Nephron (organoid): ENCODE results near the gene CFAP92.
A peak's percentile ranks its signal among the peaks of the same experiment; 100 is the strongest.

Source experiments
- H3K27ac Mint-ChIP-seq, 3 experiments: 2 replicates each; pipeline ENCODE4 v1.8.0; 2020; ENCODE audit warnings: mixed read lengths in 3 of 3, mild to moderate bottlenecking in 2 of 3, moderate library complexity in 1 of 3
- H3K27me3 Mint-ChIP-seq: 2 replicates; pipeline ENCODE4 v1.8.0; 2021; ENCODE audit warnings: low read depth, mild to moderate bottlenecking, moderate library complexity, mixed read lengths
- H3K36me3 Mint-ChIP-seq: 2 replicates; pipeline ENCODE4 v1.8.0; 2020; ENCODE audit warnings: low read depth, mixed read lengths
- H3K4me1 Mint-ChIP-seq: 2 replicates; pipeline ENCODE4 v1.8.0; 2020; ENCODE audit warnings: mixed read lengths
- H3K4me3 Mint-ChIP-seq, 3 experiments: 2 replicates each; pipeline ENCODE4 v1.8.0; 2020; ENCODE audit warnings: mild to moderate bottlenecking in 3 of 3, mixed read lengths in 3 of 3, moderate library complexity in 2 of 3
- H3K9me3 Mint-ChIP-seq: 2 replicates; pipeline ENCODE4 v1.8.0; 2020; ENCODE audit warnings: mixed read lengths
- TF ChIP-seq, protein P1 (sequence below), 3 experiments: fragments of 200-600 bp; sonication (generic); IDR thresholded peaks; one replicate each; pipeline ENCODE4 v1.5.0; 2021; ENCODE audit warnings: antibody characterized with exemption in 3 of 3; ENCODE audit not compliant: unreplicated experiment in 3 of 3

Gene CFAP92

DNA sequence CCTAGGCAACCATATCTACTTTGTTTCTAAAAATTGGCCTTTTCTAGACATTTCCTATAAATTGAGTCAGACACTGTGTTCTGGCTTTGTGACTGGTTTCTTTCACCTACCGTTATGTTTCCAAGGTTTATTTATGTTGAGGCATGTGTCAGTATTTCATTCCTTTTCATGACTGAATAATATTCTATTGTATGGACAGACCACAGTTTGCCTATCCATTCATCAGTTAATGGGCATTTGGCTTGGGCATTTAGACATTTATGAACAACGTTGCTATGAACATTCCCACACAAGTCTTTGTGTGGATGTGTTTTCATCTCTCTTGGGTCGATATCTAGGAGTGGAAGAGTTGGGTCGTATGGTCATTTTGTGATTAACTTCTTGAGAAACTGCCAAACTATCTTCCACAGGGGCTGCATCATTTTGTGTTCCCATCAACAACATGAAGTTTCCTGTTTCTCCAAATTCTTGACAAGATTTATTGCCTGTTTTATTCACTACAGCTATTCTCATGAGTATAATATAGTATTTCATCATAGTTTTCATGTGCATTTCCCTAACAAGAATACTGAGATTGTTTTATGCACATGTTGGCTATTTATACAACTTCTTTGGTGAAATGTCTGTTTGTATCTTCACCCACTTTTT is 3.7 kb upstream of the CFAP92 start:
- Mint-ChIP-seq H3K36me3 (no peaks in the 10 kb centered on the region), H3K9me3 (no peaks in the 10 kb centered on the region), H3K4me1 (peaks cover 36% of the 10 kb centered on the region), H3K4me3 (peak overlapping the region in 1 of 3 experiments; percentile 29), H3K27ac (peak overlapping the region in 2 of 3 experiments; percentile 54 to 75), H3K27me3 (peaks cover 79% of the 10 kb centered on the region)
- TF ChIP-seq, protein P1, sequence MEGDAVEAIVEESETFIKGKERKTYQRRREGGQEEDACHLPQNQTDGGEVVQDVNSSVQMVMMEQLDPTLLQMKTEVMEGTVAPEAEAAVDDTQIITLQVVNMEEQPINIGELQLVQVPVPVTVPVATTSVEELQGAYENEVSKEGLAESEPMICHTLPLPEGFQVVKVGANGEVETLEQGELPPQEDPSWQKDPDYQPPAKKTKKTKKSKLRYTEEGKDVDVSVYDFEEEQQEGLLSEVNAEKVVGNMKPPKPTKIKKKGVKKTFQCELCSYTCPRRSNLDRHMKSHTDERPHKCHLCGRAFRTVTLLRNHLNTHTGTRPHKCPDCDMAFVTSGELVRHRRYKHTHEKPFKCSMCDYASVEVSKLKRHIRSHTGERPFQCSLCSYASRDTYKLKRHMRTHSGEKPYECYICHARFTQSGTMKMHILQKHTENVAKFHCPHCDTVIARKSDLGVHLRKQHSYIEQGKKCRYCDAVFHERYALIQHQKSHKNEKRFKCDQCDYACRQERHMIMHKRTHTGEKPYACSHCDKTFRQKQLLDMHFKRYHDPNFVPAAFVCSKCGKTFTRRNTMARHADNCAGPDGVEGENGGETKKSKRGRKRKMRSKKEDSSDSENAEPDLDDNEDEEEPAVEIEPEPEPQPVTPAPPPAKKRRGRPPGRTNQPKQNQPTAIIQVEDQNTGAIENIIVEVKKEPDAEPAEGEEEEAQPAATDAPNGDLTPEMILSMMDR (IDR thresholded peaks at IDR 0.05; ENCODE audit: unreplicated experiment in 3 of 3), result no peak

GRCh38 chr3:128996726-128997125 is 2.9 kb upstream of the CFAP92 start:
- Mint-ChIP-seq H3K4me1 (peaks cover 35% of the 10 kb centered on the region), H3K4me3 (no peak overlapping the region), H3K27ac (no peak overlapping the region), H3K36me3 (no peaks in the 10 kb centered on the region), H3K27me3 (peaks cover 76% of the 10 kb centered on the region), H3K9me3 (no peaks in the 10 kb centered on the region)
- TF ChIP-seq, protein P1 (IDR thresholded peaks at IDR 0.05; ENCODE audit: unreplicated experiment in 3 of 3), result no peak

DNA sequence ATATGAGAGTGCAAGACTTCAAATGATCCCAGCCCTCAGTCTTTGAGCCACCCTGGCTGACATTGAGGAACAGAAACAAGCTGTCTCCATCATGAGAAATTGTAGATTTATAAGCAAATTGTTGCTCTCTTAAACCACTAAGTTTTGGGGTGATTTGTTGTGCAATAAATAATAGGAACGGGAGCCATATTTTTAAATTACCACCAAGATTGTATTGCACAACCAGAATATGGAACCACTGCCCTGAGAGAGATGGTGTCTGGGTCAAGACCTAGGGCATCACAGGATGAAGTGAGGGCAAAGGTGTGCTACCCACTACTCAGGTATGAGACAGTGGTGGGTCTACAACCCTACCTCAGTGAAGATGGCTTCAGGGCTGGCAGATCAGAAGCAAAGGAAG is 2.3 kb upstream of the CFAP92 start:
- no peaks in the 10 kb centered on the region for H3K9me3 Mint-ChIP-seq

GRCh38 chr3:128995737-128996136 is 1.9 kb upstream of the CFAP92 start:
- Mint-ChIP-seq H3K27ac (no peak overlapping the region), H3K27me3 (peaks cover 81% of the 10 kb centered on the region), H3K4me3 (peak overlapping the region in 1 of 3 experiments; percentile 42), H3K36me3 (no peaks in the 10 kb centered on the region), H3K4me1 (peaks cover 35% of the 10 kb centered on the region), H3K9me3 (no peaks in the 10 kb centered on the region)
- TF ChIP-seq, protein P1 (IDR thresholded peaks at IDR 0.05; ENCODE audit: unreplicated experiment in 3 of 3), result no peak

More for the DNA sequence above, 2.3 kb upstream of the CFAP92 start:
- H3K27ac Mint-ChIP-seq, result no peak overlapping the region
- peaks cover 35% of the 10 kb centered on the region for H3K4me1 Mint-ChIP-seq
- H3K4me3 Mint-ChIP-seq, result peak overlapping the region in 1 of 3 experiments; percentile 42
- no peaks in the 10 kb centered on the region for H3K36me3 Mint-ChIP-seq
- peaks cover 81% of the 10 kb centered on the region for H3K27me3 Mint-ChIP-seq
- TF ChIP-seq, protein P1 (IDR thresholded peaks at IDR 0.05; ENCODE audit: unreplicated experiment in 3 of 3), result no peak

DNA sequence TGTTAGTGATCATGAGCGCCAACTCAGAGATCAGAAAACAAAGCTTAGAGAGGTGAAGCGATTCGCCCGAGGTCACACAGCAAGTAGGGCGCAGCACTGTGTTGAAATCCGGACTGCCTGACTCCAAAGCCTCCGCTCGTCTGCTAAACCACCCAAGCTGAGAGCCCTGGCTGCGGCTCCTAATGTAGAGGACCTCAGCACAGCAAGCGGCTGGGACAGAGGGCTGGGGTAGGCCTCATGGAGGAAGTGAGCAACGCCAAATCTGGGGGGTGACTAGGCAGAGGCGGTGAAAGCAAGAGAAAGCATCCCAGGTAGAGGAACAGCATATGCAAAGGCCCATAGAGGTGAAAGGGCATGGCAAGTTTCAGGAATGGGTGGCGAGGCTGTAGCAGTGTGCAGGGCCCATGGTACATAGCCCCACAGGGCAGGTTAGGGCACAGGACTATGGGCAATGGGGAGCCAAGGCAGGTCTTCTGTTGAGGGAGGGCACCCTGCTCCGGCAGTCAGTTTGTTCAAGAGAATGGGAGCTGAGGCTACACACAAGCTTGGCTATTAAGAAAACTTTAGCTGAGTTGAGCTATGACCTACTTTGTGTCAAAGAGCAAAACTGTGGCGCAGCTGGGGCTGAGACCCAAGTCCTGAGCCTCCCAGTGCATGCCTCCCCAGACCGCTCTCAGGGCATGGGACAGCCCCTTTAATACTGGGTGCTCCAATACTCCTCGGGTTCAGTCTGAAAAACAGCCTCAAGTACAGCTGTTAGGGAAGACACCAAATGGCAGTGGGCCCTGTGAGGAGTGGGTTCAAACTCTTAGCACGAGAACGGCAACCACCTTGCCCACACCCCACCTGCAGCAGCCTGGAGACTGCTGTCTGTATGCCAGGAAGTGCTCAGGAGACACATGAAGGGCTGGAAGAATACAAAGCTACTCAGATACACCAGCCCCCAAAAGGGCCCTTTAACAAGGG is 988 bp upstream of the CFAP92 start:
- peaks cover 27% of the 10 kb centered on the region for H3K4me1 Mint-ChIP-seq
- no peaks in the 10 kb centered on the region for H3K9me3 Mint-ChIP-seq
- peaks cover 72% of the 10 kb centered on the region for H3K27me3 Mint-ChIP-seq
- TF ChIP-seq, protein P1 (IDR thresholded peaks at IDR 0.05; ENCODE audit: unreplicated experiment in 3 of 3), result no peak
- H3K27ac Mint-ChIP-seq, result no peak overlapping the region
- no peaks in the 10 kb centered on the region for H3K36me3 Mint-ChIP-seq
- H3K4me3 Mint-ChIP-seq, result peak overlapping the region; percentile 60 to 87 (median 78)
